ENCODE results near the gene DCC. TPM values are rescaled to one million over a fixed set of nuclear protein-coding genes. Genes with fewer than 3 reads are reported as not detected.

Gene DCC
- total and polyA plus RNA-seq, 9 of the 15 experiments (the other 6 are each of a cell fraction or from before 2014, with no cell fraction given): not detected

GRCh38 chr18:52678034-52678433, 338.0 kb downstream of the DCC start (continued):
- no peak for TF ChIP-seq FOXA1 (IDR thresholded peaks at IDR 0.05; ENCODE audit: borderline replicate concordance)

GRCh38 chr18:52678551-52678950, 338.6 kb downstream of the DCC start:
- no TSS peak for BruUV-seq (replicated peaks)
- ChIA-PET CTCF (ENCODE audit: low intra/inter-chr PET ratio) (no interaction called here), POLR2A (no interaction called here)
- no peak overlapping the region for H3K9ac ChIP-seq (ENCODE audit: insufficient read depth in 1 of 2, low read depth in 2 of 2, low read length in 2 of 2)
- FAIRE-seq (no peak), DNase-seq (ENCODE audit: extremely low read depth in 1 of 4, low spot score in 3 of 4) (no peak), ATAC-seq (no peak)
- in situ Hi-C loops (cut with MboI) (no loop called here), intact Hi-C loops (cut with micrococcal nuclease) (no loop called here)
- no peak overlapping the region for H2AFZ ChIP-seq (ENCODE audit: low read depth, low read length)
- WGBS (ENCODE audit: insufficient coverage, low coverage, missing lambda C conversion rate): 3% methylated on average over 8 of the region's 8 CpGs
- no peak overlapping the region for H3K27ac ChIP-seq (ENCODE audit: extremely low read depth, low read depth, low read length)
- H3K4me3 ChIP-seq: no peak overlapping the region
- H3K4me1 ChIP-seq (replicated peaks in 1 of 2; ENCODE audit: control insufficient read depth in 2 of 2, insufficient read depth in 2 of 2, low read length in 2 of 2): no peaks in the 10 kb centered on the region
- no peaks in the 10 kb centered on the region for H3K9me1 ChIP-seq (ENCODE audit: control insufficient read depth, insufficient read depth, low read length)
- H4K20me1 ChIP-seq (replicated peaks; ENCODE audit: control insufficient read depth, insufficient read depth, low read length): no peaks in the 10 kb centered on the region
- H3K27me3 ChIP-seq (ENCODE audit: control insufficient read depth in 2 of 2, insufficient read depth in 2 of 2, low read length in 2 of 2): no peaks in the 10 kb centered on the region
- H3K9me3 ChIP-seq (replicated peaks; ENCODE audit: control insufficient read depth, insufficient read depth, low read depth, low read length): no peaks in the 10 kb centered on the region
- no peak for TF ChIP-seq ZNF584 (CRISPR knock-in tag; IDR thresholded peaks at IDR 0.05; ENCODE audit: low read depth)
- H3K79me2 ChIP-seq (ENCODE audit: control insufficient read depth, insufficient read depth, low read length): no peaks in the 10 kb centered on the region
- H3K4me2 ChIP-seq (ENCODE audit: insufficient read depth, low read length): no peak overlapping the region
- no peaks in the 10 kb centered on the region for H3K36me3 ChIP-seq (ENCODE audit: control insufficient read depth, insufficient read depth, low read length)

GRCh38 chr18:52679354-52679753, 339.4 kb downstream of the DCC start:
- Histone ChIP-seq H2AFZ (ENCODE audit: low read depth, low read length) (no peak overlapping the region), H3K36me3 (ENCODE audit: control insufficient read depth, insufficient read depth, low read length) (no peaks in the 10 kb centered on the region), H3K4me2 (ENCODE audit: insufficient read depth, low read length) (no peak overlapping the region), H3K9me1 (ENCODE audit: control insufficient read depth, insufficient read depth, low read length) (no peaks in the 10 kb centered on the region), H3K9me3 (replicated peaks; ENCODE audit: control insufficient read depth, insufficient read depth, low read depth, low read length) (no peaks in the 10 kb centered on the region), H3K4me1 (replicated peaks in 1 of 2; ENCODE audit: control insufficient read depth in 2 of 2, insufficient read depth in 2 of 2, low read length in 2 of 2) (no peaks in the 10 kb centered on the region), H4K20me1 (replicated peaks; ENCODE audit: control insufficient read depth, insufficient read depth, low read length) (no peaks in the 10 kb centered on the region), H3K4me3 (no peak overlapping the region), H3K27ac (ENCODE audit: extremely low read depth, low read depth, low read length) (no peak overlapping the region), H3K27me3 (ENCODE audit: control insufficient read depth in 2 of 2, insufficient read depth in 2 of 2, low read length in 2 of 2) (no peaks in the 10 kb centered on the region), H3K79me2 (ENCODE audit: control insufficient read depth, insufficient read depth, low read length) (no peaks in the 10 kb centered on the region), H3K9ac (ENCODE audit: insufficient read depth in 1 of 2, low read depth in 2 of 2, low read length in 2 of 2) (no peak overlapping the region)
- 5% methylated on average over 2 of the region's 2 CpGs for WGBS (ENCODE audit: insufficient coverage, low coverage, missing lambda C conversion rate)
- in situ Hi-C loops (cut with MboI) (no loop called here), intact Hi-C loops (cut with micrococcal nuclease) (no loop called here)
- ChIA-PET POLR2A (no interaction called here), CTCF (ENCODE audit: low intra/inter-chr PET ratio) (no interaction called here)
- no peak for TF ChIP-seq NFE2L1 (tag; IDR thresholded peaks at IDR 0.05; ENCODE audit: borderline replicate concordance, low read depth)
- no peak for TF ChIP-seq ZBTB9 (CRISPR knock-in tag; IDR thresholded peaks at IDR 0.05)
- no peak for TF ChIP-seq NR2F6 (CRISPR knock-in tag; IDR thresholded peaks at IDR 0.05)
- no peak for ATAC-seq
- no TSS peak for BruUV-seq (replicated peaks)
- FAIRE-seq: no peak
- DNase-seq (ENCODE audit: extremely low read depth in 1 of 4, low spot score in 3 of 4): no peak

Data from K562 (cell line).